HEK293 (cell line): Measurements from ENCODE around the gene INPPL1.

Experiments used
- CTCF ChIA-PET: fragments of 350-600 bp; formaldehyde crosslinking; extraction: SDS; loops from one replicate; lab custom pipeline; 2021; ENCODE audit warnings: antibody characterized with exemption; lab: Yijun Ruan, JAX
- POLR2A ChIA-PET: fragments of 300-600 bp; formaldehyde crosslinking; extraction: SDS; loops from one replicate; lab custom pipeline; 2020; ENCODE audit warnings: antibody characterized with exemption, inconsistent platforms; lab: Yijun Ruan, JAX
- H3K27ac ChIP-seq: fragments of 200-500 bp; sonication (Bioruptor generic); 2 replicates; pipeline ENCODE4 v1.5.1; 2014; ENCODE audit warnings: low read depth, low read length, control low read depth, inconsistent platforms; ENCODE audit errors: extremely low read depth
- H3K36me3 ChIP-seq, 2 experiments: fragments of 200-500 bp in 1 of 2; sonication (Bioruptor generic) in 1 of 2; 1 replicate in 1 of 2; 2 replicates in 1 of 2; pipeline ENCODE4 v1.5.1; 2014 to 2017; ENCODE audit warnings: inconsistent platforms in 2 of 2, low read length in 2 of 2; ENCODE audit not compliant: control insufficient read depth in 2 of 2, insufficient read depth in 1 of 2
- H3K4me1 ChIP-seq: fragments of 200-500 bp; sonication (Bioruptor generic); 2 replicates; pipeline ENCODE4 v1.5.1; 2014; ENCODE audit warnings: mild to moderate bottlenecking, low read length, inconsistent platforms; ENCODE audit not compliant: control insufficient read depth, insufficient read depth
- H3K4me3 ChIP-seq: 2 replicates; pipeline ENCODE4 v1.5.1; 2011; ENCODE audit warnings: low read depth, mild to moderate bottlenecking, control low read depth, low read length, moderate library complexity
- H3K9me3 ChIP-seq: fragments of 200-500 bp; sonication (Bioruptor generic); 2 replicates; pipeline ENCODE4 v1.5.1; 2014; ENCODE audit warnings: low read depth, low read length, inconsistent platforms; ENCODE audit not compliant: control insufficient read depth, insufficient read depth
- BCL11A ChIP-seq: fragments of 450-650 bp; formaldehyde crosslinking; IDR thresholded peaks from 2 replicates; pipeline ENCODE4 v1.5.1; 2016; ENCODE audit warnings: low read depth, missing biosample characterization, missing genetic modification characterization
- HOXC10 ChIP-seq: sonication (generic); formaldehyde crosslinking; IDR thresholded peaks from 2 replicates; pipeline ENCODE4 v1.8.1; 2023; ENCODE audit warnings: mild to moderate bottlenecking, missing genetic modification reagents
- KLF10 ChIP-seq: fragments of 450-650 bp; IDR thresholded peaks from 2 replicates; pipeline ENCODE4 v1.5.1; 2018; ENCODE audit warnings: missing biosample characterization, mild to moderate bottlenecking, missing genetic modification characterization
- KLF16 ChIP-seq: fragments of 450-650 bp; formaldehyde crosslinking; IDR thresholded peaks from 2 replicates; pipeline ENCODE4 v1.5.1; 2017; ENCODE audit warnings: missing biosample characterization, missing genetic modification characterization
- TCF7L2 ChIP-seq: IDR thresholded peaks from 2 replicates; pipeline ENCODE4 v1.6.1; 2011; ENCODE audit warnings: low read depth, mild to moderate bottlenecking, inconsistent platforms, low read length, moderate library complexity, borderline replicate concordance
- ZBTB7A ChIP-seq: fragments of 450-650 bp; formaldehyde crosslinking; IDR thresholded peaks from 2 replicates; pipeline ENCODE4 v1.5.1; 2016; ENCODE audit warnings: low read depth, missing biosample characterization, missing genetic modification characterization
- ZBTB8A ChIP-seq: fragments of 450-650 bp; formaldehyde crosslinking; IDR thresholded peaks from 2 replicates; pipeline ENCODE4 v1.5.1; 2016; ENCODE audit warnings: missing biosample characterization, missing genetic modification characterization
- ZNF169 ChIP-seq: fragments of 450-650 bp; formaldehyde crosslinking; IDR thresholded peaks from 2 replicates; pipeline ENCODE4 v1.5.1; 2016; ENCODE audit warnings: missing biosample characterization, missing genetic modification characterization
- ZNF175 ChIP-seq: fragments of 450-650 bp; formaldehyde crosslinking; IDR thresholded peaks from 2 replicates; pipeline ENCODE4 v1.5.1; 2016; ENCODE audit warnings: missing biosample characterization, missing genetic modification characterization
- ZNF221 ChIP-seq: fragments of 450-650 bp; formaldehyde crosslinking; IDR thresholded peaks from 2 replicates; pipeline ENCODE4 v1.5.1; 2017; ENCODE audit warnings: missing biosample characterization, missing genetic modification characterization, borderline replicate concordance
- ZNF280D ChIP-seq: fragments of 450-650 bp; formaldehyde crosslinking; IDR thresholded peaks from 2 replicates; pipeline ENCODE4 v1.5.1; 2016; ENCODE audit warnings: missing biosample characterization, missing genetic modification characterization
- ZNF311 ChIP-seq: fragments of 450-650 bp; formaldehyde crosslinking; IDR thresholded peaks from 2 replicates; pipeline ENCODE4 v1.5.1; 2017; ENCODE audit warnings: missing biosample characterization, missing genetic modification characterization, borderline replicate concordance
- ZNF324 ChIP-seq: fragments of 450-650 bp; formaldehyde crosslinking; IDR thresholded peaks from 2 replicates; pipeline ENCODE4 v1.5.1; 2016; ENCODE audit warnings: missing biosample characterization, missing genetic modification characterization
- ZNF37A ChIP-seq: fragments of 450-650 bp; IDR thresholded peaks from 2 replicates; pipeline ENCODE4 v1.5.1; 2018; ENCODE audit warnings: missing biosample characterization, missing genetic modification characterization
- ZNF398 ChIP-seq: fragments of 450-650 bp; formaldehyde crosslinking; IDR thresholded peaks from 2 replicates; pipeline ENCODE4 v1.5.1; 2017; ENCODE audit warnings: missing biosample characterization, missing genetic modification characterization
- ZNF416 ChIP-seq: fragments of 450-650 bp; formaldehyde crosslinking; IDR thresholded peaks from 2 replicates; pipeline ENCODE4 v1.5.1; 2016; ENCODE audit warnings: missing biosample characterization, missing genetic modification characterization
- ZNF514 ChIP-seq: fragments of 450-650 bp; formaldehyde crosslinking; IDR thresholded peaks from 2 replicates; pipeline ENCODE4 v1.5.1; 2016; ENCODE audit warnings: missing biosample characterization, missing genetic modification characterization
- ZNF521 ChIP-seq: fragments of 450-650 bp; formaldehyde crosslinking; IDR thresholded peaks from 2 replicates; pipeline ENCODE4 v1.5.1; 2017; ENCODE audit warnings: missing biosample characterization, mild to moderate bottlenecking, missing genetic modification characterization
- ZNF621 ChIP-seq: fragments of 450-650 bp; formaldehyde crosslinking; IDR thresholded peaks from 2 replicates; pipeline ENCODE4 v1.5.1; 2017; ENCODE audit warnings: missing biosample characterization, missing genetic modification characterization
- ZNF843 ChIP-seq: fragments of 450-650 bp; formaldehyde crosslinking; IDR thresholded peaks from 2 replicates; pipeline ENCODE4 v1.5.1; 2016; ENCODE audit warnings: missing biosample characterization, missing genetic modification characterization
- ZSCAN23 ChIP-seq: fragments of 450-650 bp; formaldehyde crosslinking; IDR thresholded peaks from 2 replicates; pipeline ENCODE4 v1.5.1; 2016; ENCODE audit warnings: missing biosample characterization, missing genetic modification characterization
- TF ChIP-seq, protein P1 (sequence below): fragments of 450-650 bp; formaldehyde crosslinking; IDR thresholded peaks from 2 replicates; pipeline ENCODE4 v1.5.1; 2017; ENCODE audit warnings: missing biosample characterization, missing genetic modification characterization
- TF ChIP-seq, protein P2 (sequence below): fragments of 450-650 bp; formaldehyde crosslinking; IDR thresholded peaks from 2 replicates; pipeline ENCODE4 v1.5.1; 2016; ENCODE audit warnings: missing biosample characterization, missing genetic modification characterization, borderline replicate concordance
- TF ChIP-seq, protein P3 (sequence below): fragments of 450-650 bp; formaldehyde crosslinking; IDR thresholded peaks from 2 replicates; pipeline ENCODE4 v1.5.1; 2016; ENCODE audit warnings: missing biosample characterization, missing genetic modification characterization

Gene INPPL1

DNA sequence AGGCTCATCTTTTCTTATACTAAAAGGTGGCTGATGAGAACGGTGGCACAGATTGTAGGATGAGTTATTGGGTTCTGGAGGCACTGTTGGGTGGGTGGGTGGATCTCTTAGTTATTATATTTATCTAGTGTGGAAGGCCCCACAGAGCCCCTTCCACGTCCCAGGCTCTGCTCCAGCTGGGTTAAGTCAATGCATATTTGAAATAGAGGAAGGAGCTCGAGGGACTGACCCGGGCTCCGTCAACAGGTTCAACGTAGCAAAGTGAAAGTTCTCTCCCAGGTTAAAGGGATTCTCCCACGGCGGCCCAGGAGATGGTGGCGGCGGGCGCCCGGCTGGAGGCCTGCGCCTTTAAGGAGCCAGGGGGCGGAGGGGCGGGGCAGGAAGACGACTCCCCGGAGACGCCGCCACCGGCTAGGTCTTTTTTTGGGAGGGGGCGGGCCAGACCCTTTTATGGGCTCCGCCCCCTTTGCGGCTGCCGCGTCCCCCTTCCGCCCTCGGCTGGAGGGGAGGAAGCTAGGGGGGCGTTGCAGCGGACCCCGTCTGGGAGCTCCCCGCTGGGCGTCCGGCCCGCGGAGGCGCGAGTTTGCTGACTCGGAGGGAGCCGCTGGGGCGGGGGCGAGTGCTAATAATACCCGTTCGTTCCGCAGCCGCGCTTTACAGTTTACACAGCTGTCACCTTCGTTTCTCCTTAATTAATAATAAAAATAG is 1.5 kb upstream of the INPPL1 start:
- Histone ChIP-seq H3K36me3 (peaks cover 0 to 20% of the 10 kb centered on the region in 2 experiments; a peak in 1 of 3 replicates), H3K27ac (peak overlapping the region; percentile 92), H3K4me1 (peaks cover 3% of the 10 kb centered on the region; the same call in 1 of the 2 replicates), H3K4me3 (peak overlapping the region; percentile 75), H3K9me3 (no peaks in the 10 kb centered on the region)
- ChIA-PET POLR2A (interaction anchor here (0.6 to 2.0 kb wide), 12 partner anchors 9 to 295 kb away, joined by 3 to 9 read pairs (median 4); partner anchors contain the start of genes ANAPC15, FOLR1, RNF121 and XNDC1N), CTCF (interaction anchor here (0.6 to 1.8 kb wide), 7 partner anchors 13 to 223 kb away, joined by 3 to 5 read pairs (median 4); no protein-coding TSS in a partner anchor)
- TF ChIP-seq ZNF398 (tag by site-specific recombination) = peak; percentile 80
- TF ChIP-seq ZNF169 (tag by site-specific recombination) = no peak
- TF ChIP-seq ZNF175 (tag by site-specific recombination) = no peak
- no peak for TF ChIP-seq ZNF521 (tag by site-specific recombination)
- no peak for TF ChIP-seq ZNF621 (tag by site-specific recombination)
- no peak for TF ChIP-seq ZNF416 (tag by site-specific recombination)
- TF ChIP-seq, protein P1, sequence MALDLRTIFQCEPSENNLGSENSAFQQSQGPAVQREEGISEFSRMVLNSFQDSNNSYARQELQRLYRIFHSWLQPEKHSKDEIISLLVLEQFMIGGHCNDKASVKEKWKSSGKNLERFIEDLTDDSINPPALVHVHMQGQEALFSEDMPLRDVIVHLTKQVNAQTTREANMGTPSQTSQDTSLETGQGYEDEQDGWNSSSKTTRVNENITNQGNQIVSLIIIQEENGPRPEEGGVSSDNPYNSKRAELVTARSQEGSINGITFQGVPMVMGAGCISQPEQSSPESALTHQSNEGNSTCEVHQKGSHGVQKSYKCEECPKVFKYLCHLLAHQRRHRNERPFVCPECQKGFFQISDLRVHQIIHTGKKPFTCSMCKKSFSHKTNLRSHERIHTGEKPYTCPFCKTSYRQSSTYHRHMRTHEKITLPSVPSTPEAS = no peak
- no peak for TF ChIP-seq ZNF324 (tag by site-specific recombination)
- no peak for TF ChIP-seq HOXC10
- TF ChIP-seq, protein P2, sequence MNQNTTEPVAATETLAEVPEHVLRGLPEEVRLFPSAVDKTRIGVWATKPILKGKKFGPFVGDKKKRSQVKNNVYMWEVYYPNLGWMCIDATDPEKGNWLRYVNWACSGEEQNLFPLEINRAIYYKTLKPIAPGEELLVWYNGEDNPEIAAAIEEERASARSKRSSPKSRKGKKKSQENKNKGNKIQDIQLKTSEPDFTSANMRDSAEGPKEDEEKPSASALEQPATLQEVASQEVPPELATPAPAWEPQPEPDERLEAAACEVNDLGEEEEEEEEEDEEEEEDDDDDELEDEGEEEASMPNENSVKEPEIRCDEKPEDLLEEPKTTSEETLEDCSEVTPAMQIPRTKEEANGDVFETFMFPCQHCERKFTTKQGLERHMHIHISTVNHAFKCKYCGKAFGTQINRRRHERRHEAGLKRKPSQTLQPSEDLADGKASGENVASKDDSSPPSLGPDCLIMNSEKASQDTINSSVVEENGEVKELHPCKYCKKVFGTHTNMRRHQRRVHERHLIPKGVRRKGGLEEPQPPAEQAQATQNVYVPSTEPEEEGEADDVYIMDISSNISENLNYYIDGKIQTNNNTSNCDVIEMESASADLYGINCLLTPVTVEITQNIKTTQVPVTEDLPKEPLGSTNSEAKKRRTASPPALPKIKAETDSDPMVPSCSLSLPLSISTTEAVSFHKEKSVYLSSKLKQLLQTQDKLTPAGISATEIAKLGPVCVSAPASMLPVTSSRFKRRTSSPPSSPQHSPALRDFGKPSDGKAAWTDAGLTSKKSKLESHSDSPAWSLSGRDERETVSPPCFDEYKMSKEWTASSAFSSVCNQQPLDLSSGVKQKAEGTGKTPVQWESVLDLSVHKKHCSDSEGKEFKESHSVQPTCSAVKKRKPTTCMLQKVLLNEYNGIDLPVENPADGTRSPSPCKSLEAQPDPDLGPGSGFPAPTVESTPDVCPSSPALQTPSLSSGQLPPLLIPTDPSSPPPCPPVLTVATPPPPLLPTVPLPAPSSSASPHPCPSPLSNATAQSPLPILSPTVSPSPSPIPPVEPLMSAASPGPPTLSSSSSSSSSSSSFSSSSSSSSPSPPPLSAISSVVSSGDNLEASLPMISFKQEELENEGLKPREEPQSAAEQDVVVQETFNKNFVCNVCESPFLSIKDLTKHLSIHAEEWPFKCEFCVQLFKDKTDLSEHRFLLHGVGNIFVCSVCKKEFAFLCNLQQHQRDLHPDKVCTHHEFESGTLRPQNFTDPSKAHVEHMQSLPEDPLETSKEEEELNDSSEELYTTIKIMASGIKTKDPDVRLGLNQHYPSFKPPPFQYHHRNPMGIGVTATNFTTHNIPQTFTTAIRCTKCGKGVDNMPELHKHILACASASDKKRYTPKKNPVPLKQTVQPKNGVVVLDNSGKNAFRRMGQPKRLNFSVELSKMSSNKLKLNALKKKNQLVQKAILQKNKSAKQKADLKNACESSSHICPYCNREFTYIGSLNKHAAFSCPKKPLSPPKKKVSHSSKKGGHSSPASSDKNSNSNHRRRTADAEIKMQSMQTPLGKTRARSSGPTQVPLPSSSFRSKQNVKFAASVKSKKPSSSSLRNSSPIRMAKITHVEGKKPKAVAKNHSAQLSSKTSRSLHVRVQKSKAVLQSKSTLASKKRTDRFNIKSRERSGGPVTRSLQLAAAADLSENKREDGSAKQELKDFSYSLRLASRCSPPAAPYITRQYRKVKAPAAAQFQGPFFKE = no peak
- TF ChIP-seq KLF10 (tag by site-specific recombination) = peak; percentile 90
- TF ChIP-seq ZBTB7A (tag by site-specific recombination) = peak; percentile 84
- peak; percentile 45 for TF ChIP-seq ZBTB8A
- peak; percentile 96 for TF ChIP-seq KLF16 (tag by site-specific recombination)
- no peak for TF ChIP-seq ZSCAN23
- TF ChIP-seq, protein P3, sequence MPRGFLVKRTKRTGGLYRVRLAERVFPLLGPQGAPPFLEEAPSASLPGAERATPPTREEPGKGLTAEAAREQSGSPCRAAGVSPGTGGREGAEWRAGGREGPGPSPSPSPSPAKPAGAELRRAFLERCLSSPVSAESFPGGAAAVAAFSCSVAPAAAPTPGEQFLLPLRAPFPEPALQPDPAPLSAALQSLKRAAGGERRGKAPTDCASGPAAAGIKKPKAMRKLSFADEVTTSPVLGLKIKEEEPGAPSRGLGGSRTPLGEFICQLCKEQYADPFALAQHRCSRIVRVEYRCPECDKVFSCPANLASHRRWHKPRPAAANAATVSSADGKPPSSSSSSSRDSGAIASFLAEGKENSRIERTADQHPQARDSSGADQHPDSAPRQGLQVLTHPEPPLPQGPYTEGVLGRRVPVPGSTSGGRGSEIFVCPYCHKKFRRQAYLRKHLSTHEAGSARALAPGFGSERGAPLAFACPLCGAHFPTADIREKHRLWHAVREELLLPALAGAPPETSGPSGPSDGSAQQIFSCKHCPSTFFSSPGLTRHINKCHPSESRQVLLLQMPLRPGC (tag by site-specific recombination) = no peak
- 0 out of 2 replicates have a peak, but pooled peaks have one; percentile 39 for TF ChIP-seq BCL11A
- TF ChIP-seq ZNF843 = no peak
- no peak for TF ChIP-seq ZNF280D (tag by site-specific recombination)
- TF ChIP-seq ZNF37A (tag by site-specific recombination) = no peak
- no peak for TF ChIP-seq ZNF311
- TF ChIP-seq ZNF514 (tag by site-specific recombination) = no peak
- no peak for TF ChIP-seq TCF7L2
- no peak for TF ChIP-seq ZNF221 (tag by site-specific recombination)
